ENCODE data around the gene BCAT1. TPM values are rescaled to one million over a fixed set of nuclear protein-coding genes. Genes with fewer than 3 reads are reported as not detected.

The BCAT1 gene
- total and polyA plus RNA-seq, 11 donors: 0.57 to 28.9 (median 3.5) TPM

DNA sequence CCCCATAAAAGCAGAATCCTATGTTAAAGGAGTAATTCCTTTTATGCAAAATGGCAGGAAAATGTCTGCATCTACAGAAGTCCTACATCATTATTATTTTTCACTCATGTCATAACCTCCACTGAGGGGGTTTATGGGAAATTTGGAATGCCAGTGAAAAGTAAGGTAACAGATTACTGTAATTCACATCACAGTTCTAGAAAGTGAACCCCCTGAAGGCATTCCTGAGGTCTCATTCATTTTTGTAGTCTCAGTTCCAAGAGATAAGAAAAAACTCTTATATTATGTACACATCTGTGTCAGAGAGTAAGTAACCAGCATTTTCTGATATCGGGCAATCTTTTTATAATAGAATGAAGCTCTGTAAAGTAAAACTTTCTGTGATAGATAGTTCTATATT is 28.8 kb upstream of the BCAT1 start:
- no peaks in the 10 kb centered on the region for H3K36me3 ChIP-seq
- DNase-seq (no peak), ATAC-seq (no peak)
- no peak overlapping the region for H3K4me3 ChIP-seq
- H3K4me1 ChIP-seq: peaks cover 0 to 9% (median 0%) of the 10 kb centered on the region in 12 donors
- H3K9me3 ChIP-seq: peaks cover 0 to 12% (median 0%) of the 10 kb centered on the region in 12 donors
- no peak for TF ChIP-seq POLR2A (IDR thresholded peaks at IDR 0.05)
- H3K27ac ChIP-seq: peak overlapping the region in 1 of 12 donors; percentile 71
- no peaks in the 10 kb centered on the region for H3K27me3 ChIP-seq
- WGBS, 4 donors: 90 to 100% (median 93%) methylated on average over 1 of the region's 1 CpG
- intact Hi-C loops (cut with DNase I): no loop called here

DNA sequence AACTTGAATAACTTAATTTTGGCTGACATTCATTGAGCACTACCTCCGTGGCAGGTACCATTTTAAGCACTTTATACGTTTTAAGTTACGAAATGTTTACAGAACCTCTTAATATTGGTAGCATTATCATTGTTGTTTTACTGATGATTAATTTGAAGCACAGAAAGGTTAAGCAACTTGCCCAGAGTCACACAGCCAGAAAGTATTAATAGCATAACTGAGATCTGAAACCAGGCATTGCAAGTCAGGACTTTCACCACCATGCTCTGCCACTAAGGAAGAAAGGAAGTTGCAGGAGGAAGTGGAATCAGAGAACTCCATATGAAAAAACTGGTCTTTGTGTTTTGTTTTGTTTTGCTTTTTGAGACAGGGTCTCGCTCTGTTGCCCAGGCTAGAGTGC is 28.2 kb upstream of the BCAT1 start:
- TF ChIP-seq, protein P1, sequence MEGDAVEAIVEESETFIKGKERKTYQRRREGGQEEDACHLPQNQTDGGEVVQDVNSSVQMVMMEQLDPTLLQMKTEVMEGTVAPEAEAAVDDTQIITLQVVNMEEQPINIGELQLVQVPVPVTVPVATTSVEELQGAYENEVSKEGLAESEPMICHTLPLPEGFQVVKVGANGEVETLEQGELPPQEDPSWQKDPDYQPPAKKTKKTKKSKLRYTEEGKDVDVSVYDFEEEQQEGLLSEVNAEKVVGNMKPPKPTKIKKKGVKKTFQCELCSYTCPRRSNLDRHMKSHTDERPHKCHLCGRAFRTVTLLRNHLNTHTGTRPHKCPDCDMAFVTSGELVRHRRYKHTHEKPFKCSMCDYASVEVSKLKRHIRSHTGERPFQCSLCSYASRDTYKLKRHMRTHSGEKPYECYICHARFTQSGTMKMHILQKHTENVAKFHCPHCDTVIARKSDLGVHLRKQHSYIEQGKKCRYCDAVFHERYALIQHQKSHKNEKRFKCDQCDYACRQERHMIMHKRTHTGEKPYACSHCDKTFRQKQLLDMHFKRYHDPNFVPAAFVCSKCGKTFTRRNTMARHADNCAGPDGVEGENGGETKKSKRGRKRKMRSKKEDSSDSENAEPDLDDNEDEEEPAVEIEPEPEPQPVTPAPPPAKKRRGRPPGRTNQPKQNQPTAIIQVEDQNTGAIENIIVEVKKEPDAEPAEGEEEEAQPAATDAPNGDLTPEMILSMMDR (IDR thresholded peaks at IDR 0.05): no peak
- TF ChIP-seq POLR2A (IDR thresholded peaks at IDR 0.05): no peak
- intact Hi-C loops (cut with DNase I): no loop called here
- H3K4me3 ChIP-seq: no peak overlapping the region
- DNase-seq (no peak), ATAC-seq (no peak)
- peaks cover 0 to 6% (median 0%) of the 10 kb centered on the region in 12 donors for H3K9me3 ChIP-seq
- no peaks in the 10 kb centered on the region for H3K27me3 ChIP-seq
- 61 to 81% (median 63%) methylated on average over 4 of the region's 4 CpGs for WGBS, 4 donors
- peak overlapping the region in 1 of 12 donors; percentile 71 for H3K27ac ChIP-seq
- peaks cover 0 to 9% (median 0%) of the 10 kb centered on the region in 12 donors for H3K4me1 ChIP-seq
- no peaks in the 10 kb centered on the region for H3K36me3 ChIP-seq

DNA sequence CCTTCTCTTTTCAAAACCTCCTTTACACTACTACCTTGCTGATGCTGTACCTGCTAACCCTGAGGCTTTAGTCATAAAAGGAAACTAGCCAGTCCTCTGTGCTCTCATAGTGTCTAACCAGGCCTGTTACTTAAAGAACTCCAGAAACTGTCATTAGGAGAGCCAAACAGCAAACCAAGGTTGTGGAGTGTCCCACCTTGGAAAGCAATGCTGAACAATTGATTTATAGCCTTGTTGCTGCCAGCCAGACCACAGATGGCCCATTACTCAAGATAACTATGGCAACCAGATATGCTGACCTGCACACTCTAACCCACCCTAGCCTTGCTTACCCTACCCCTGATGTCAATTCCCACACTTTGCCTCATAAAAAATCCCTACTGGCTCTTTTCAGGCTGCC is 26.5 kb upstream of the BCAT1 start:
- DNase-seq: no peak
- TF ChIP-seq, protein P1 (IDR thresholded peaks at IDR 0.05): no peak
- TF ChIP-seq POLR2A (IDR thresholded peaks at IDR 0.05): no peak

DNA sequence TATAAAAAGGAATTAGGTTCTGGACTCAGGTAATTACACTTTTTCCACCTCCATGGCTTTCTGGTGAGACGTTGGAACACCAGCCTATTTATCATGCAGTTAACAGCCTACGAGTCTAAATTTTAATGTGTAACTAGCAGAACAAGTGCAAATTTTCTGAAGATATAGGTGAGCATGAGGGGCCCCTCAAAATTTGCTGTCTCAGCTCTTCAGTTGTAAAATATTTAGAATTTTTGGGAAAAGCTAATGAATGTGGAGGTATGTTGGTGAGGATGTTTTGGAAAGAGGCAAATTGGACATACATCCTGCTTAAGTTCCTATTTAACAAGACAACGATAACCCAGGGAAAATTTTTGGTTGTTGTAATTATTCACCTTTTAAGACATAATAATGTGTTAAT is 25.3 kb upstream of the BCAT1 start:
- H3K9me3 ChIP-seq: no peaks in the 10 kb centered on the region
- no peak overlapping the region for H3K27ac ChIP-seq
- intact Hi-C loops (cut with DNase I): no loop called here
- no peaks in the 10 kb centered on the region for H3K27me3 ChIP-seq
- 69 to 83% (median 75%) methylated on average over 3 of the region's 3 CpGs for WGBS, 4 donors
- ATAC-seq (no peak), DNase-seq (no peak)
- peaks cover 0 to 9% (median 0%) of the 10 kb centered on the region in 12 donors for H3K4me1 ChIP-seq
- TF ChIP-seq, protein P1 (IDR thresholded peaks at IDR 0.05): no peak
- TF ChIP-seq POLR2A (IDR thresholded peaks at IDR 0.05): no peak
- no peak overlapping the region for H3K4me3 ChIP-seq
- no peaks in the 10 kb centered on the region for H3K36me3 ChIP-seq

More for the DNA sequence above, 26.5 kb upstream of the BCAT1 start:
- H3K27me3 ChIP-seq: no peaks in the 10 kb centered on the region
- ATAC-seq: no peak
- H3K27ac ChIP-seq: no peak overlapping the region
- intact Hi-C loops (cut with DNase I): no loop called here
- no peaks in the 10 kb centered on the region for H3K9me3 ChIP-seq
- no peak overlapping the region for H3K4me3 ChIP-seq
- H3K4me1 ChIP-seq: peaks cover 0 to 9% (median 0%) of the 10 kb centered on the region in 12 donors
- no peaks in the 10 kb centered on the region for H3K36me3 ChIP-seq

DNA sequence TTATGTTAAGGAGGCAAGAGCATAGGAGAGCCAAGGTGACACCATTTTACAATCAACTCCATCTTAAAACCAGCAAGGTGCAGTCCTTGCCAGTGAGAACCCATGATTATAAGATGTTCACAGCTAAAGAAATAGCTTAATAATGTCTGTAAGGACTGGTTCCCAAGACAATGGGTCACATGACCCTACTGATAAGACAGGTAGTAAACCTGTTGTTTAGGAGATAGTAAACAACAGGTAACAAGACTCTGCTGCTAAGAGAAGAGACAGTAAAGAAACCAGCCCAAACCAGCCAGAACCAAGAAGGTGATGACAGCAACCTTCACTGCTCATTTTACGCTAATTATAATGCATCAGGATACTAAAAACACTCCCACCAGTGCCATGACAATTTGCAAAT is 23.2 kb upstream of the BCAT1 start:
- TF ChIP-seq, protein P1 (IDR thresholded peaks at IDR 0.05): no peak
- no peak for TF ChIP-seq POLR2A (IDR thresholded peaks at IDR 0.05)
- Histone ChIP-seq H3K27me3 (no peaks in the 10 kb centered on the region), H3K27ac (no peak overlapping the region), H3K9me3 (no peaks in the 10 kb centered on the region), H3K36me3 (no peaks in the 10 kb centered on the region), H3K4me3 (no peak overlapping the region), H3K4me1 (no peaks in the 10 kb centered on the region)
- WGBS, 4 donors: 79 to 91% (median 86%) methylated on average over 1 of the region's 1 CpG
- DNase-seq (no peak), ATAC-seq (no peak)
- intact Hi-C loops (cut with DNase I): no loop called here
